Activated effector memory CD4-positive, alpha-beta T cell treated with Interleukin-2 at 50 U/mL for 16 hours (primary cell): ENCODE results near the gene HDDC3.

Experiments
- DNase-seq: peaks from one replicate; pipeline ENCODE4 v3.0.0-alpha.2; 2020

HDDC3 gene

DNA sequence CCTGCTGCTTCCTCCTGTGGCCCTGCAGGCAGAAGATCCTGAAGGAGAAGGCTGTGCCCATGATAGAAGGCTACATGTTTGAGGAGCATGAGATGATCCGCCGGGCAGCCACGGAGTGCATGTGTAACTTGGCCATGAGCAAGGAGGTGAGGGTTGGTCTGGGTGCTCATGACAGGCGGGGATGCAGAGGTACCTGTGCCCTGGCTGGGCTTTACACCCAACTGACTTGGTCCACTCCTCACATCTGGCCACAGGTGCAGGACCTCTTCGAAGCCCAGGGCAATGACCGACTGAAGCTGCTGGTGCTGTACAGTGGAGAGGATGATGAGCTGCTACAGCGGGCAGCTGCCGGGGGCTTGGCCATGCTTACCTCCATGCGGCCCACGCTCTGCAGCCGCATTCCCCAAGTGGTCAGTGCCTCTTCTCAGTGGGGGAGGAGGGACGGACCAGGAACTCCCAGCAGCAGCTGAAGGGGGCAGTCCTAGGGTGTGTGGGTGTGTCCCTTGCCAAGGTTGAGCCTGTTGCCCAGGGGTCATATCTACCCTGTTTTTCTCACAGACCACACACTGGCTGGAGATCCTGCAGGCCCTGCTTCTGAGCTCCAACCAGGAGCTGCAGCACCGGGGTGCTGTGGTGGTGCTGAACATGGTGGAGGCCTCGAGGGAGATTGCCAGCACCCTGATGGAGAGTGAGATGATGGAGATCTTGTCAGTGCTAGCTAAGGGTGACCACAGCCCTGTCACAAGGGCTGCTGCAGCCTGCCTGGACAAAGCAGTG lies 20.7 kb upstream of the HDDC3 start:
- no peak for DNase-seq

DNA sequence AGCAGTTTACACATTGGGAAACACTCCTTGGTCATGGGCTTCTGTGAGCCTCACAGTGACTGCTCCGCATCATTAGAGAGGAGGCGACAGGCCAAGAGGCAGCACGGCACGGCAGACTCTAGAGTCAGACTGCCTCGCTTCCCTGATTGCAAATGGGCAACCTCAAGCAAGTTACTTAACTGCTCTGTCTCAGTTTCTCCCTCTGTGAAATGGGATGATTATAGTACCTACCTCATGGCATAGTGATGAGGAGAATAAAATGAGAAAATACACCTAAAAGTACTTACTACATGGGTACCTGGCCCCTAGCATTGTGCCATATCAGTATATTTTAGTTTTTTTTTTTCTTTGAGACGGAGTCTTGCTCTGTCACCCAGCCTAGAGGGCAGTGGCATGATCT lies 18.3 kb upstream of the HDDC3 start:
- no peak for DNase-seq

DNA sequence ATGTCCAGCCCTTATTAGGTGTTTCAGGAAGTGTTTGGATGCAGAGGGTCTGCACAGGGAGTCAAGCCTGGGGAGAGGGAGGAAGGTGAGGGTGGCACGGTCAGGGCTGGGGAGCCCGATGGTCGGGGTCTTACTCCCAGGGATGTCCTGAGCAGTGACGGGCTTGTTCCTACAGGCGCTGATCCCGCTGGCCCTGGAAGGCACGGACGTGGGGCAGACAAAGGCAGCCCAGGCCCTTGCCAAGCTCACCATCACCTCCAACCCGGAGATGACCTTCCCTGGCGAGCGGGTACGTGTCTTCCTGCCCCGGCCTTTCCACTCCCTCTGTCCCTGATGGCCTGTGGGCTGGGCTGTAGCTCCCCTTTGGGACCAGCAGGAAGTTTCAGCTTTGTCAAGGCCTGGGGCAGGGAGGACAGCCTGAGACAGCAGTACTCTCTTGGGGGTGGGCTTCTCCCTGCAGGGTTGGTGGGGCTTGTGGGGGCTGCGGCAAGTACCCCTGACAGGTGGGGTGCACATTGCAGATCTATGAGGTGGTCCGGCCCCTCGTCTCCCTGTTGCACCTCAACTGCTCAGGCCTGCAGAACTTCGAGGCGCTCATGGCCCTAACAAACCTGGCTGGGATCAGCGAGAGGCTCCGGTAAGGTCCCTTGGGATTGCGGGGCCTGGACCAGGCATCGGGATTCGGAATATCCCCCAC lies 17.8 kb upstream of the HDDC3 start:
- DNase-seq = no peak

DNA sequence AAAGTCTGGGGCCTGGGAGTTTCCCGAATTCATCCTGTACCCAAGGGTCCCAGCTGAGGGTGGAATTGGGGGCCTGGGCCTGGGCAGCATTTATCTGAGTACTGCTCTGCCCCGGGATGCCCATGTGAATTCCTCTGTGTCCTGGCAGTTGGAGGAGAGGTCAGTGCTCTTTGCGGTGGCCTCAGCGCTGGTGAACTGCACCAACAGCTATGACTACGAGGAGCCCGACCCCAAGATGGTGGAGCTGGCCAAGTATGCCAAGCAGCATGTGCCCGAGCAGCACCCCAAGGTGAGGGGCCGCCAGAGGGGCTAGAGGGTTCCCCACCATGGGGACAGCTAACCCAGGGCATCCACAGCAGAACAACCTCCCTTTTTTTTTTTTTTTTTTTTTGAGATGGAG lies 16.2 kb upstream of the HDDC3 start:
- no peak for DNase-seq

DNA sequence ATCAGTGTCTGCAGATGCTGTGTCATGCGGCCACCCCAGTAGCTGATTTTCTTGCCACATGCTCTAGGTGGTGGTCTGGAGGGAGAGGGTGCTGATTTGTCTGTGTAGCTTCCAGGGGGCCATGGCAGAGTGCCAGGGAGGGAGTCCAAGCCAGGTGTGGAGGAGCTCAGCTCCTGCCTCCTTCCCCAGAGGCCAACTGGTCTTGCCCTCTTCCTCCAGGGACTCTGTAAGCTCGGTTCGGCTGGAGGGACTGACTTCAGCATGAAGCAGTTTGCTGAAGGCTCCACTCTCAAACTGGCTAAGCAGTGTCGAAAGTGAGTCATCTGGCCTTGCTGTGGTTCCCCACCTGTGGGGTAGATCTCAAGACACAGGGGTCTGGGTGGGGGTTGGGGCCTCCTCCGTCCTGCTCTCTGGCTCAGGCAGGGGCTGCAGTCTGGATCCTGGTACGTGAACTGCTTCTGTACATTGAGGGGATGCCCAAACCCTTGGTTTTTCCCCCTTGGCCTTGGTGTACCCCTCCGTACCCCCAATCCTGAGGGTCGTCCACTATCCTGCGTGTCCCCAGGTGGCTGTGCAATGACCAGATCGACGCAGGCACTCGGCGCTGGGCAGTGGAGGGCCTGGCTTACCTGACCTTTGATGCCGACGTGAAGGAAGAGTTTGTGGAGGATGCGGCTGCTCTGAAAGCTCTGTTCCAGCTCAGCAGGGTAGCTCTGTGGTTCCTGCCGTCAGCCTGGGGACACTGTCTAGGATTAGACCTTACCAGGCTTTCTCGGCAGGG lies 15.4 kb upstream of the HDDC3 start:
- DNase-seq = no peak

DNA sequence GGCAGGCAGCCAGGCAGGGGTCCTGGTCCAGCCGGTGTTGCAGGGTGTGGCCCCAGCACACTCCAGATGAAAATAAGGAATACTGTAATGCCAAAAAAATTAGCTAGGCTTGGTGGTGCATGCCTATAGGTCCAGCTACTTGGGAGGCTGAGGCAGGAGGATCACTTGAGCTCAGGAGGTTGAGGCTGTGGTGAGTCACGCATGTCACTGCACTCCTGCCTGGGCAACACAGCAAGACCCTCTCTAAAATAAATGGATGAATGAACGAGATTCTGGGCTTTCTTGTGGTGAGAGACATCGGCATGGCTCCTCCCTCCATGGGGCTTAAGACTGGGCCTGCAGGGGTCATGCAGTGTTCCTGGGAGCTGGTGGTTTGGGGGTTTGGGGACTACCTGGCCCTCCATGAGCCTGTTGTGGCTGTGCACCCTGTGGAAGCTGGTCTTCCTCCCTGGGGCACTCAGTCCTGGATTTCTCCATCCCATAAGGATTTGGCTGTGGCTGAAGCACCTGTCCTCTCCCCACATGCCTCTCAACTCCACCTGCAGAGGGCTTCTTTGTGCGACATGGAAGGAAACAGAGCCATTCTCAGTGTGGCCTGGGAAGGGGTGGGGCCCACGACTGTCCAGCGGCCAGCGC lies 14.7 kb upstream of the HDDC3 start:
- no peak for DNase-seq

DNA sequence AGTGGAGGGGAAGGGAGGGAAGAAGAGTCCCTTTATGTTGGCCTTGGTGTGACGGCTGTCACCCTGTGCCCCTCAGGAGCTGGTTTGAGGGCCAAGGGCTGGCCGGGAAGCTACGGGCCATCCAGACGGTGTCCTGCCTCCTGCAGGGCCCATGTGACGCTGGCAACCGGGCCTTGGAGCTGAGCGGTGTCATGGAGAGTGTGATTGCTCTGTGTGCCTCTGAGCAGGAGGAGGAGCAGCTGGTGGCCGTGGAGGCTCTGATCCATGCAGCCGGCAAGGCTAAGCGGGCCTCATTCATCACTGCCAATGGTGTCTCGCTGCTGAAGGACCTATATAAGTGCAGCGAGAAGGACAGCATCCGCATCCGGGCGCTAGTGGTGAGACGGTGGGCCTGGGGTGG lies 14.2 kb upstream of the HDDC3 start:
- DNase-seq = no peak

DNA sequence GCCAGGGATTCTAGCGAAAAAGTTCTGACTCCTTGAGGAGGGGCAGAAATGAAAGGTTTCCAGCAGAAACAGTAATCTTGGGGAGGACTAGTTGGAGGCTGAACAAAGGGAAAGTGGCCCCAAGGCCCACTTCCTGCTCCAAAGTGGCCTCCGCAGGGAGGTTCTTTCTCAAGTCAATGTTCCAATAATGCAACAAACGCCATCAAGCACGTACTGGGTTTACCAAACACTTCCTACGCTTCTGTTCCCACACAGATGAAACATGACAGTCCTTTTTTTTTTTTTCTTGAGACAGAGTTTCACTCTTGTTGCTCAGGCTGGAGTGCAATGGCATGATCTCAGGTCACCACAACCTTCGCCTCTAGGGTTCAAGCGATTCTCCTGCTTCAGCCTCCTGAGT lies 12.7 kb upstream of the HDDC3 start:
- no peak for DNase-seq

DNA sequence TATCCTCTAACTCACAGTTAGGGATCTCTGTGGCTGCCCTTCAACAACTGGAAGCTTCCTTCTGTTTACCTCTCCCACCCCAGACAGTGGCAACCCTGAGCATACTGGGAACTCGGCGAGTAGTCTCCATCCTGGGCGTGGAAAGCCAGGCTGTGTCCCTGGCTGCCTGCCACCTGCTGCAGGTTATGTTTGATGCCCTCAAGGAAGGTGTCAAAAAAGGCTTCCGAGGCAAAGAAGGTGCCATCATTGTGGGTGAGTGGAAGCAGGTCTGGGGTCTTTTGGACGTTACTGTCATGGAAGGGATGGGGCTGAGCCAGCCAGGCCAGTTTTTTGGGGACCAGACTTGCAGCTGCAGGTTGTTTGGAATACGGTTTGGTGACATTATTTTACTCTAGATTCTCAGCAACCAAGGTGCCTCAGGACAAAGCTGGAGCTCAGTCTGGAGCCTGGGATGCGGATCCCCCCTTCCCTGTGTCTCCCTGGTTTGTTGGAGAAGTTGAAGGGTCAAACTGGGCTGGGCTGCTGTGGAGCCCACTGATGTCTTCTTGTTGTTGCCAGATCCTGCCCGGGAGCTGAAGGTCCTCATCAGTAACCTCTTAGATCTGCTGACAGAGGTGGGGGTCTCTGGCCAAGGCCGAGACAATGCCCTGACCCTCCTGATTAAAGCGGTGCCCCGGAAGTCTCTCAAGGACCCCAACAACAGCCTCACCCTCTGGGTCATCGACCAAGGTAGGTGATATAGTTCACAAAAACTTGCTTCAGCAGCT lies 10.2 kb upstream of the HDDC3 start:
- no peak for DNase-seq

DNA sequence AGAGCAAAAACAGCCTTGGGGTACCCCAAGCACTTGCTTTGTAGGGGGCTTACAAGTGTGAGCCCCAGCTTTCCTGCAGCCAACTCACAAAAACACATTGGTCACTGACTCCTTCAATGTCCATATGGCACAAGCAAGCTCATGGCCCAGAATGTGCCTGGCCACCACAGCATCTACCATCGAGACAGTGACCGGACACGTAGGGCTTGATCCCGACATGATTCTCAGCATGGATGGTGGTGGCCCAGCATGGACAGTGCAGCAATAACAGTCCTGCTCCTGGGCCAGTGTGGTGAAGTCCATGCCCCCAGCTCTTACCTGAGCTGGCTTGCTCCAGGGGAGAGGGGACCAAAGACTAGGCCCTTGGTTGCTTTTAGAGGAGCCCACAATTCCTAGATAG lies 8.7 kb upstream of the HDDC3 start:
- no peak for DNase-seq

DNA sequence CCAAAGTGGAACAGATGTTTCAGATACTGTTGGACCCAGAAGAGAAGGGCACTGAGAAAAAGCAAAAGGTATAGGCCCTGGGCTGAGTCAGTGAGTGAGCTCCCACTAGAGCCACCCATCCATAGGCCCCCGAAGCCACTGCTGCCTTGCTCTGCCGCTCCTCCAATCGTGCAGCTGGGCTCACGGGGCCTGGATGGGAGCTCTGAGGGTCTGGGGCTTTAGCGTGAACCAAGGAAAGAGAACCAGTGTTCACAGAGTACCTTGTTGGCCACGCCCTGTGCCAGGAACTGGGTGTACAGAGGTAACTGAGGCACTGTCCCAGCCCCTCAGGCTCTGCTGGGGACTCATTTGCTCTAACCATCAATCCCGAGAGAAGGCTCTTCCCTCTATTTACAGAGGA lies 7.4 kb upstream of the HDDC3 start:
- no peak for DNase-seq

DNA sequence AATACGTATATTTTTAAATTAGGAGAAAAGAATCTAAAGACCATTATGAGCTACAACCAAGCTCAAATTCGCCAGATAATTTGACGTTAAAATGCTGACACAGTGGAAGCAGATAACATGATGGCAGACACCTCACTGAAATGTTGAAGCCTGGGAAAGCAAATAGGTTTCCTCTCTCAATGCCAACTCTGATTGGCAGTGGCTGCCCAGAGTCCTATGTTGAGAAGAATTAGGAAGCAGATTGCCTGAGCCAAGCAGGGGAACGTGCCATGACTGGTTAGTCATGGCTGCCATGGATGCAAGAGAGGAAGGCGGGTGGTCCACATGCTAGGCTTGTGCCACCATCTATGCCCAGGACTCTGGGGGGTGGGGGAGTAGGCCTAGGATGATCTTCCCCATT lies 5.9 kb upstream of the HDDC3 start:
- DNase-seq = no peak

DNA sequence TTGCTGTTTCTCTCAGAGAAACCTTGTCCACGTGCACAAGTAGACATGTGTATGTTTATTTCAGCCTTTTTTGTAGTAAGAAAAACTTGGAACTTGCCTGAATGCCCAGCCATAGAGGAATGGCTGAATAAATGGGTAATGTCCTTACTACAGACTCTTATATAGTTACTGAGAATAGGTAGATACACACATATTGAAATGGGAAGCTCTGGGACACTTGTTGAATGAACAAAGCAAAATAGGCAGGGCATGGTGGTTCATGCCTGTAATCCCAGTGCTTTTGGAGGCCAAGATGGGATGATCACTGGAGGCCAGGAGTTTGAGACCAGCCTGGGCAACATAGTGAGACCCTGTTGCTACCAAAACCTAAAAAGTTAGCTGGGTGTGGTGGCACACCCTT lies 4.5 kb upstream of the HDDC3 start:
- DNase-seq = no peak

DNA sequence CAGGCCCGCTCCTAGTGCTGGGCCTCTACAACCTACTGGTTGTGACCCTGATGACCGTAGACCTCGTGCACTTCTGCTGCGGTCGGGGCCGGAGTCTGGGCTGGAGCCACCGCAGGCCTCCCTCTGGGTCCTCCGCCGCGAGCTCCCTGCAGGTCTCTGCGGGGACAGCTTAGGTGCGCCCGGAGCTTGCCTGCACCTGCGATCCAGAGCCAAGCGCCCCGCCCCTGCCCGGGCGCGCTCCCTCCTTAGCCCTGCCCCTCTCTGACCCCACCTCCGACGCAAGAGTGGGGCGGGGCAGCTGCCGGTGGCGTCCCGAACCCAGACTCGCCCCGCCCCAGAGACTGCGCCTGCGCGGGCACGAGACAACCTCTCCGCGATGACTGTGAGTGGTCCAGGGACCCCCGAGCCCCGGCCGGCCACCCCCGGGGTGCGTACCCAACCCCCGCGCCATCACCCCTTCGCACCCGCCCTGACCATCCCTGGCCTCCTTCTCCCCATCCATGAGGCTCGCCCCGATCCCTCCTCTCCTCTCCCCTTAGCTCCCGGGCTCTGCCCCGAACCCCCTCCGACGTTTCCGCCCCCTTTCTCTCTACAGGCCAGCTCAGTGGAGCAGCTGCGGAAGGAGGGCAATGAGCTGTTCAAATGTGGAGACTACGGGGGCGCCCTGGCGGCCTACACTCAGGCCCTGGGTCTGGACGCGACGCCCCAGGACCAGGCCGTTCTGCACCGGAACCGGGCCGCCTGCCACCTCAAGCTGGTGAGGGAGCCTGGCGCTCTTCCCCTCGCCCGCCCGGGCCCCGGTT lies 2.8 kb upstream of the HDDC3 start, which contains the start of gene UNC45A:
Gene UNC45A, plus strand, starts transcription at position 337 of the 803 bp plus-strand sequence. Its CDS starts 40 bp downstream, at position 377.
- peak; percentile 95 for DNase-seq

DNA sequence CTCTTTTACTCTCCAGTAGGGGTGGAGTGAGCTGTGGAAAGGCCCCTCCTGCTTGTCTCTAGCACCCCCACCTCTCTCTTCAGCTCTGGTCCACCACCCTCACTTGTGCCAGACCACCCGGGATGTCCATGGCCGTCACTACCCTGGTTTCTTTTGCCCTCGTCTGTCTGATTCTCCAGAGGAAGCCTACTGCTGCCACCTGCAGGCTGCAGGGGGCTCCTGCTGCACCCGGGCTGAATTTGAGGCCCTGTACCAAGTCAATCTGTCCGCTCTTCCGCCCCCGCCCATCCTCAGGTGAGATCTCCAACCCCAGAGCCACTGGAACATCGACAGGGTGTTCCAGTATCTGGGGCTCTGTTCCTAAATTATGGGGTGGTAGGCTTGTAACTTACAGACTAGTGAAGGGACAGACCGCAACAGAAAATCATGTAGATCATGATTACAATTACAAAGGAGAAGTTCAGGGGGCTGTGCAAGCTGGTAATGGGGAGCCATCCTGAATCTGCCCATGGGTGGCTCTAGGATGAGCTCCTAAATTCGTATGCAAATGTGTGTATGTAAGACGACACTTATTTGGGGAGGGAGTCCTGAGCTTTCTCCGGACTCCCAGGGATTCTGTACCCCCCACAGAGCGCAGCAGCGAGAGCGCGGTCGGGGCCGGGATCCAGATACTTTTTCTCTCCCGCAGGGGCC lies 2.1 kb upstream of the HDDC3 start:
- DNase-seq = peak; percentile 80

DNA sequence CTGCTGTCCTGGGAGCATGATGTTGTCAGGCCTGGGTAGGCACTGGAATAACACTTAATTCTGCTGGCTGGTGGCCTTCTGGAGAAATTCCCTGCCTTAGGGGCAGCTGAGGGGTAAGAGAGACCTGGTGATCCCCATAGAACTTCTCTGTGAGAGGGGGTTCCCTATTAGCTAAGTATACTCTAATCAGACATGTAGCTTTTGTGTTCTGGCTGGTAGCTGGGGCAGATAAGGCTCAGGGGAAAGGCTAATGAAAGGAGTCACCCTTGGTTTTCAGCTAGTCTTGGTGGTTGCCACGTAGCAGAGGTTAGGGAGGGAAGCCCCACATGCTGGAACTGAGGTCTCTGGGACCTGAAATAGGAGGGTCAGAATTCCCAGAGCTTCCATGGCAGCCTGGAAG lies 952 bp upstream of the HDDC3 start:
- DNase-seq = no peak

DNA sequence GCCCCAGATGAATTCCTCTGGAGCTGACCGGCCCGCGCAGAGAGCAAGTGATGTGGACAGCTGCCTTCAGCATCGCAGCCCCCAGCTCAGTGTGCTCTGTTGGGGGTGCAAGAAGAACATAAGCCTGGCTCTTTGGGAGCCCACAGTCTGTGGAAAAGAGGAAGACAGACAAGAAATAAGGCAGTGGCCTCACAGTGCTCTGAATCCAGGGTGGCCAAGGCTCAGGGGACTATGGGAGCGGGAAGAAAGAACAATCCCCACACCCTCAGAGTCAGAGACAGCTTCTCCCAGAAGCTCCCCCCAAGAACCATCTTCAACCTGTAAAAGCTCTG lies 277 bp upstream of the HDDC3 start:
- DNase-seq = no peak

DNA sequence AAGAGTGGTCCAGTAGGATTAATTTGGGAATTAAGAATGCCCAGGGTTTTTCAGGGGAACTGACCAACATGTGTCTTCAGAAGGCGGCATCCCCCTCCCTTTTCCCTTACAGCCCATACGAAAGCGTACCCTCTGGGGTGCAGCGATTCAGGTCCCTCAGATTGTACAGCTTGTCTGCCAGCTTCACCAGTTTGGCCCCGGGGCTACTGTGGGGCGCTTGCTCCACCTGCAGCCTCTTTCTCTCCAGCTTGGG lies 848 bp downstream of the HDDC3 start:
- no peak for DNase-seq

DNA sequence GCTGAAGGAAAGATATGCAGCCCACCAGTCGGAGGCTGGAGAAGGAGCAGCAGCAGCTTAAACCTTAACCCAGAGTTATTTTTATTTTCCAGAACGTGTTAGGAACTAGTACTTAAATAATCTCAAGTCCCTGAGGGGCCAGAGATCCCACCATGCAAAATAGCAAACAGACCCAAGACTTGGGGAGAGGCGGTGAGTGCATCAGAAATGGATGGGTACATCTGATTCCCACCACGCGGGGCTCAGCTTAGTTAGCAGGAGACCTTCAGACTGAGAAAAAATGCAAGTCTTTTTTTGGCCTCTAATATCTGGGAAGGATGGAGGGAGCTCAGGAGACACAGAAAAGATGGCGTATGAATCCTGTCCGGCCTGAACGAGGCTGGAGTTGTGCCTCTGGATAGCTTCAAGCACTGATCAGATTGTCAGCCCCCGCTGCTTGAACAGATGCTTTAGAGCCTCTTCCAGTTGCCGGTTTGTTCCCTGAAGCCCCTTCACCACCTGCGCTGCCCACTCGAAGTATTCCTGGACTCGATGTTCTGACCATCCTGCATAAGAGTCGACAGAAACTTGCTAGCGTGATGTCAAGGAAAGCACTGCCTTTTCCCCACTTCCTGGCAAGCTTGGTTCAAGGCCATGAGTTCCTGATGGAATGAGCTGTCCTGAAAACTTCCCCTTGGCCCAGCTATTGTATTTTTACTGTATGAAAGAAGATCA lies 1.3 kb downstream of the HDDC3 start:
- no peak for DNase-seq

DNA sequence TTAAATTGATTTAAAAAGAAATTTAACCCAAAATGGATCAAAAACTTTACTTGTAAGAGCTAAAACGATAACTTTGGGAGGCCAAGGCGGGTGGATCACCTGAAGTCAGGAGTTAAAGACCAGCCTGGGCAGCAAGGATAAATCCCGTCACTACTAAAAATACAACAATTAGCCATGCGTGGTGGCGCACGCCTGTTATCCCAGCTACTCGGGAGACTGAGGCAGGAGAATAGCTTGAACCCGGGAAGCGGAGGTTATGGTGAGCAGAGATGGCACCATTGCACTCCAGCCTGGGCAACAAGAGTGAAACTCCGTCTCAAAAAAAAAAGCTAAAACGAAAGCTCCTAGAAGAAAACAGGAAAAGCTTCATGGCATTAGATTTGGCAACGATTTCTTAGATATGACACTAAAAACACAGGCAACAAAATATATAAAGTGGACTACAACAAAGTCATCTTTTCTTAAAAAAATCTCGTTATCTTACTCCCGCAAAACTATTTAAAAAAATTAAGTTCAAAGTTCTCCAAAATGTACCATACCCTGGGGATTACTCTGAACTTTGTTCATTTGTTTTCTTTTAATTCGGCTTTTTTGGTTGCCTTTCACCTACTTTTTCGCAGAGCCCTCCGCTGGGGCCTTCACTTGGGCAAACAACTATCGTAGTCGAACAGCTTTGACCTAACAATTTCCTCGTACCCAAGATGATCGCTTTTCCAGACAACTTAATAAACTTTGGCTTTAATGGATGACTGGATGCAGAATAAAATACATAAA lies 2.9 kb downstream of the HDDC3 start:
- DNase-seq = no peak
